HK-2 (cell line): ENCODE measurements around the gene MOB3B.

Experiments
- DNase-seq: peaks from one replicate; pipeline ENCODE4 v3.0.0-alpha.2; 2018; ENCODE audit not compliant: unreplicated experiment

MOB3B gene

GRCh38 chr9:27447031-27447683, 82.5 kb downstream of the MOB3B start:
- DNase-seq, result no peak

GRCh38 chr9:27445688-27446087, 83.9 kb downstream of the MOB3B start:
- DNase-seq, result no peak

GRCh38 chr9:27445057-27445595, 84.5 kb downstream of the MOB3B start:
- DNase-seq, result no peak

- no peak for DNase-seq
Observed at GRCh38 chr9:27442464-27442863, 87.2 kb downstream of the MOB3B start.

GRCh38 chr9:27441741-27442070, 87.9 kb downstream of the MOB3B start:
- no peak for DNase-seq

- DNase-seq, result no peak
Observed at GRCh38 chr9:27440888-27441740, 88.5 kb downstream of the MOB3B start.

GRCh38 chr9:27438522-27438921, 91.1 kb downstream of the MOB3B start:
- no peak for DNase-seq

GRCh38 chr9:27437652-27438373, 91.8 kb downstream of the MOB3B start:
- DNase-seq, result no peak

GRCh38 chr9:27436234-27436633, 93.4 kb downstream of the MOB3B start:
- DNase-seq, result no peak

GRCh38 chr9:27433631-27434325, 95.8 kb downstream of the MOB3B start:
- DNase-seq, result no peak

GRCh38 chr9:27432308-27432707, 97.3 kb downstream of the MOB3B start:
- DNase-seq, result no peak

GRCh38 chr9:27431543-27432147, 98.0 kb downstream of the MOB3B start:
- DNase-seq, result no peak

GRCh38 chr9:27430750-27431535, 98.7 kb downstream of the MOB3B start:
- no peak for DNase-seq

- no peak for DNase-seq
Observed at GRCh38 chr9:27429917-27430316, 99.7 kb downstream of the MOB3B start.

GRCh38 chr9:27429436-27429835, 100.2 kb downstream of the MOB3B start:
- DNase-seq, result no peak

GRCh38 chr9:27428551-27428950, 101.1 kb downstream of the MOB3B start:
- no peak for DNase-seq

- DNase-seq, result peak; percentile 16
Observed at GRCh38 chr9:27427272-27427643, 102.4 kb downstream of the MOB3B start.

- no peak for DNase-seq
Observed at GRCh38 chr9:27426511-27427271, 102.9 kb downstream of the MOB3B start.

- DNase-seq, result no peak
Observed at GRCh38 chr9:27425827-27426510, 103.6 kb downstream of the MOB3B start.
